ENCODE measurements around the gene ADGRV1. TPM values are rescaled to one million over a fixed set of nuclear protein-coding genes. Genes with fewer than 3 reads are reported as not detected.

The ADGRV1 gene
- polyA plus RNA-seq, 2 of the 4 experiments (the other 2 are of a cell fraction), result 0.70 to 3.7 TPM

- Histone ChIP-seq H3K4me1 (peaks cover 14% of the 10 kb centered on the region; the same call in 2 of the 3 replicates), H3K27ac (no peak overlapping the region), H3K4me2 (no peak overlapping the region), H3K4me3 (no peak overlapping the region), H3K9me3 (no peaks in the 10 kb centered on the region)
- DNase-seq (ENCODE audit: low read depth in 1 of 2, low spot score in 1 of 2), result no peak
- no peak for ATAC-seq
- CTCF ChIA-PET, result no interaction called here
- POLR2A ChIA-PET, result no interaction called here
- FAIRE-seq, result no peak
- TF ChIP-seq CEBPB (IDR thresholded peaks at IDR 0.05) (no peak), SMC3 (IDR thresholded peaks at IDR 0.05) (no peak), NR3C1 (IDR thresholded peaks at IDR 0.05) (no peak), HMGXB4 (CRISPR knock-in tag; IDR thresholded peaks at IDR 0.05; ENCODE audit: borderline replicate concordance) (no peak), ZFP36 (IDR thresholded peaks at IDR 0.05; ENCODE audit: borderline replicate concordance, partially characterized antibody) (no peak), CHD4 (IDR thresholded peaks at IDR 0.05; ENCODE audit: borderline replicate concordance) (no peak), FOSB (CRISPR knock-in tag; IDR thresholded peaks at IDR 0.05) (no peak), BCL3 (IDR thresholded peaks at IDR 0.05) (no peak), FOSL2 (IDR thresholded peaks at IDR 0.05) (no peak), FOSL2 (CRISPR knock-in tag; IDR thresholded peaks at IDR 0.05) (no peak), HOXA7 (CRISPR knock-in tag; IDR thresholded peaks at IDR 0.05) (no peak)
Measured at GRCh38 chr5:91076138-91076537, 517.5 kb downstream of the ADGRV1 start.

GRCh38 chr5:91077623-91078022 is 519.0 kb downstream of the ADGRV1 start:
- WGBS (ENCODE audit: missing lambda C conversion rate), result 82% methylated on average over 3 of the region's 3 CpGs
- no peak for TF ChIP-seq MYC (IDR thresholded peaks at IDR 0.05; ENCODE audit: borderline replicate concordance, low read length)
- TF ChIP-seq TP53 (CRISPR knock-in tag; IDR thresholded peaks at IDR 0.05), result no peak
- TF ChIP-seq MAX (IDR thresholded peaks at IDR 0.05), result no peak
- no peak for TF ChIP-seq FOXS1 (CRISPR knock-in tag; IDR thresholded peaks at IDR 0.05)
- TF ChIP-seq REST (IDR thresholded peaks at IDR 0.05), result no peak
- no peak for TF ChIP-seq HES2 (IDR thresholded peaks at IDR 0.05)
- no peak for TF ChIP-seq ZFP36 (IDR thresholded peaks at IDR 0.05; ENCODE audit: borderline replicate concordance, partially characterized antibody)
- ChIA-PET POLR2A (no interaction called here), CTCF (interaction anchor here (1.0 kb wide), 1 partner anchor 145 kb away, joined by 4 read pairs; no protein-coding TSS in a partner anchor)
- no peak for ATAC-seq
- FAIRE-seq, result no peak
- Histone ChIP-seq H3K4me1 (peaks cover 13% of the 10 kb centered on the region; the same call in 2 of the 3 replicates), H3K4me3 (no peak overlapping the region), H3K9me3 (no peaks in the 10 kb centered on the region), H3K4me2 (no peak overlapping the region), H3K27ac (no peak overlapping the region)
- DNase-seq (ENCODE audit: low read depth in 1 of 2, low spot score in 1 of 2), result no peak
